ENCODE measurements around the gene ERAS.

ERAS gene, protein sequence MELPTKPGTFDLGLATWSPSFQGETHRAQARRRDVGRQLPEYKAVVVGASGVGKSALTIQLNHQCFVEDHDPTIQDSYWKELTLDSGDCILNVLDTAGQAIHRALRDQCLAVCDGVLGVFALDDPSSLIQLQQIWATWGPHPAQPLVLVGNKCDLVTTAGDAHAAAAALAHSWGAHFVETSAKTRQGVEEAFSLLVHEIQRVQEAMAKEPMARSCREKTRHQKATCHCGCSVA

GRCh38 chrX:48826135-48826875, at the start of gene ERAS:
TSS of gene ERAS (plus strand) at chrX:48826513. CDS start at chrX:48829124, 2,611 bp downstream.
- intact Hi-C loops (cut with DNase I) = no loop called here
- DNase-seq = peak in 1 of 10 donors; percentile 26

GRCh38 chrX:48776818-48777439, 49.4 kb upstream of the ERAS start:
- DNase-seq = no peak
- intact Hi-C loops (cut with DNase I) = no loop called here

DNA sequence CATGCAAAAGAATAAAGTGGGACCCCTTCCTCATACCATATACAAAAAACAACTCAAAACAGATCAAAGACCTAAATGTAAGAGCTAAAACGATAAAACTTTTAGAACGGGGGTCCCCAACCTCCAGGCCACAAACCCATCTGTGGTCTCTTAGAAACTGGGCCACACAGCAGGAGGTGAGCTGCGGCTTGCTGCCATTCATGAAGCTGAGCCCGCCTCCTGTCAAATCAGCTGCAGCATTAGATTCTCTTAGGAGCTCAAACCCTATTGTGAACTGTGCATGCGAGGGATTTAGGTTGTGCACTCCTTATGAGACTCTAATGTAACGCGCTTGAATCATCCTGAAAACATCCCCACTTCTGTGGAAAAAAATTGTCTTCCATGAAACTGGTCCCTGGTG, 46.9 kb upstream of the ERAS start:
- intact Hi-C loops (cut with DNase I) = no loop called here

DNA sequence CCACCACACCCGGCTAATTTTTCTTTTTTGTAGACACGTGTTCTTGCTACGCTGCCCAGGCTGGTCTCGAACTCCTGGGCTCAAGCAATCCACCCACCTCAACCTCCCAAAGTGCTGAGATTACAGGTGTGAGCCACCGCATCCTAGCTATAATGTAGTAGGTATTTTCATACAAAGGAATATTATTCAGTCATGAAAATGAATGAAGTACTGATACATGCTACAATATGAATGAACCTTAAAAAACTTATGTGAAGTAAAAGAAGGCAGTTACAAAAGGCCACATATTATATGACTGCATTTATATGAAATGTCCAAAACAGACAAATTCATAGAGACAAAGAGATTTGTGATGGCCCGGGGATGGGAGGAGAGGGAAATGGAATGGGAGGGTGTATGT, 44.6 kb upstream of the ERAS start:
- intact Hi-C loops (cut with DNase I) = no loop called here
- DNase-seq = no peak

More for the DNA sequence above, 46.9 kb upstream of the ERAS start:
- DNase-seq = no peak

DNA sequence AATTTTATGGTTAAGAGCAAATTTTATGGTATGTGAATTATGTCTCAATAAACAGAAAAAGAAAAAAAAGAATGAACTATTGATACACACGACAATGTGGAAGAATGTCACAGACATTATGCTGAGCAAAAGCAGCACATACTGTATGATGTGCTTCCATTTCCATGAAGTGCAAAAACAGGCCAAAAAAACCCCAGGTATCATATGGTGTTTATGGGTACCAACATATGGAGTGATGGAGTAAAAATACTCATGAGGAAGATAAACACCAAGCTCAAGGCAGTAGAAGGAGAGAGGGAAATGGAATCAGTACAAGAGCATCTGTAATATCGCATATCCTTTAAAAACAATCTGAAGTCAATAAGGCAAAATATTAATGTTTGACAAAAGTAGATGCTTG, 44.1 kb upstream of the ERAS start:
- no peak for DNase-seq
- intact Hi-C loops (cut with DNase I) = no loop called here

GRCh38 chrX:48782795-48783194, 43.5 kb upstream of the ERAS start:
- intact Hi-C loops (cut with DNase I) = no loop called here
- DNase-seq = no peak

GRCh38 chrX:48784726-48785125, 41.6 kb upstream of the ERAS start:
- intact Hi-C loops (cut with DNase I) = no loop called here
- no peak for DNase-seq

DNA sequence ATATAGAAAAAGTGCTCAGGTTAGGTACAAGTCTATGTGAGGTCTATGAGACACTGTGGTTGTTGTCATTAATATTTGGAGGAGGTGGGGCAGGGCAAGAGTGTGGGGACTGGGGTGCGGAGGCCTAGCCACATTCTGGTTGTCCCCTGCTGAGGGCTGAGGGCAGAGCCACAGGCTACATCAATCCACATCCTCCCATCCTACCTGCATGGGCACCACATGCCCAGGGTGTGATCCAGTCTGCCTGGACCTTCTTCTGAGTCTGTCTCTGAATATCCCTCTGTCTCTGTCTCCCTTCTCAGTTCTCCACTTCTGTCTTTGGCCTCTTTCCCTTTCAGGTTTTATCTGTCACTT, 41.1 kb upstream of the ERAS start:
- intact Hi-C loops (cut with DNase I) = no loop called here
- DNase-seq = no peak

GRCh38 chrX:48785540-48786214, 40.6 kb upstream of the ERAS start:
- no peak for DNase-seq
- intact Hi-C loops (cut with DNase I) = no loop called here

DNA sequence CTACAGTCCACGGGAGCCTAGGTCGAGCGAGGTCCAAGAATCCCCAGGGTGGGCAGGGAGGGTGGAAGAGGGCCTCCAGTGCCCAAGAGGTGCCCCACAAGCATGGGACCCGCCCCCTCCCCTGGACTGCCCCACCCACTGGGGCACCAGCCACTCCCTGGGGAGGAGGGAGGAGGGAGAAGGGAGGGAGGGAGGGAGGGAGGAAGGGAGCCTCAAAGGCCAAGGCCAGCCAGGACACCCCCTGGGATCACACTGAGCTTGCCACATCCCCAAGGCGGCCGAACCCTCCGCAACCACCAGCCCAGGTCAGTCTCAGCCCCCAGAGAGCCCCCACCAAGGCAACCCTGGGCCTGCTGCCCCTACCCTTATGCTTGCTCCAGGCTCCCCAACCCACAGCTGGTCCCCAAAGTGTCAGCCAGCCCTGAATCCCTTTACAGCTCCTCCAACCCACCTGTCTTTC, 39.9 kb upstream of the ERAS start, which contains the start of gene GATA1:
GATA1 (plus strand) TSS at position 250 of the 460 bp plus-strand sequence. CDS start 4,520 bp downstream, outside the sequence.
- no peak for DNase-seq
- intact Hi-C loops (cut with DNase I) = no loop called here

- DNase-seq = no peak
- intact Hi-C loops (cut with DNase I) = no loop called here
Observed at GRCh38 chrX:48786825-48787504, 39.3 kb upstream of the ERAS start.

GRCh38 chrX:48787505-48788443, 38.5 kb upstream of the ERAS start:
- no peak for DNase-seq
- intact Hi-C loops (cut with DNase I) = no loop called here

DNA sequence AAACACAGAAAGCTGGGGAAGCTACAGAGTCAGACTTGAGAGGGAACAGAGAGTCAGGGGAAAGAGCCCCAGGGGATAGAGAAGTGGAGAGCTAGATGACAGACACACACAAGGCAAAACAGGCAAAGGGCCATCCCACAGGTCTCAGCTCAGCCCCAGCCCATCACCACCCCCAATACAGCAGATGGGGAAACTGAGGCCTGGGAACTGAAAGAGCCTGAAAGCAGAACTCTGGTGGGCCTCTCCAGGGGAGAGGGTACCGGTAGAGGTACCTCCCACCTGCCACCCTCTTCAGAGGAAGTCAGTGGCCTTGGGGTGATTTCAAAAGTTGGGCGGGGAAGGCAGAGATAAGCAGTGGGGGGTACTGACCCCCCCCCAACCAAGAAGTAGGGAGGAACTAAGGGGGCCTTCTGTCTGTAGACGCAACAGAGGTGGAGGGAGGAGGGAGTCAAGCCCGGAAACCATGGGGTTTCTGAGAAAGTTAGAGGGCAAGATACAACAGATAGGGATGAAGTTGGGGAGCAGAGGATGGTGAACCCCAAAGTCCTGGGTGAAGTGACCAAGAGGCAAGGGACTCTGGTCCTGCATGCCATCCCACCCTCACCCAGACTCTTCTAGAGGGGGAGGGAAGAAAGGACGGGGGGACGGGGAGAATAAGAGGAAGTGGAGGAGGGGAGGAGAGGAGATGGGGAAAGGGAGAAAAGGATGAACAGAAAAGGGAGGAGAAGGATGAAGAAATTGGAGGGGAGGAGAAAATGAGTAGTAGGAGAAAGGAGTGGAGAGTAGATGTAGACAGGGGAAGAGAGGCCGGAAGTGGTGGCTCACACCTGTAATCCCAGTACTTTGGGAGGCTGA, 36.7 kb upstream of the ERAS start:
- intact Hi-C loops (cut with DNase I) = no loop called here

GRCh38 chrX:48790477-48790876, 35.8 kb upstream of the ERAS start:
- intact Hi-C loops (cut with DNase I) = no loop called here
- no peak for DNase-seq

More for the DNA sequence above, 36.7 kb upstream of the ERAS start:
- DNase-seq = no peak

- intact Hi-C loops (cut with DNase I) = no loop called here
- no peak for DNase-seq
Observed at GRCh38 chrX:48791063-48791820, 35.1 kb upstream of the ERAS start.

- DNase-seq = no peak
- intact Hi-C loops (cut with DNase I) = no loop called here
Observed at GRCh38 chrX:48792219-48792618, 34.1 kb upstream of the ERAS start.

DNA sequence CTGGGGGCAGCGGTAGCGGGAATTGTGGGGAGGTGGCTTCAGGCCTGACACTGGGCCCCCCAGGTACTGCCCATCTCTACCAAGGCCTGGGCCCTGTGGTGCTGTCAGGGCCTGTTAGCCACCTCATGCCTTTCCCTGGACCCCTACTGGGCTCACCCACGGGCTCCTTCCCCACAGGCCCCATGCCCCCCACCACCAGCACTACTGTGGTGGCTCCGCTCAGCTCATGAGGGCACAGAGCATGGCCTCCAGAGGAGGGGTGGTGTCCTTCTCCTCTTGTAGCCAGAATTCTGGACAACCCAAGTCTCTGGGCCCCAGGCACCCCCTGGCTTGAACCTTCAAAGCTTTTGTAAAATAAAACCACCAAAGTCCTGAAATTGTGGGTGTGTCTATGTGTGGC, 32.4 kb upstream of the ERAS start:
- intact Hi-C loops (cut with DNase I) = no loop called here
- no peak for DNase-seq

Data from posterior cingulate gyrus (tissue), 11 donors.